Measurements from ENCODE around the gene MYZAP. TPM values are rescaled to one million over a fixed set of nuclear protein-coding genes. Genes with fewer than 3 reads are reported as not detected.

Gene MYZAP
- total and polyA plus RNA-seq, 5 donors from 2014 or later: 0.49 to 3.9 (median 1.6) TPM

DNA sequence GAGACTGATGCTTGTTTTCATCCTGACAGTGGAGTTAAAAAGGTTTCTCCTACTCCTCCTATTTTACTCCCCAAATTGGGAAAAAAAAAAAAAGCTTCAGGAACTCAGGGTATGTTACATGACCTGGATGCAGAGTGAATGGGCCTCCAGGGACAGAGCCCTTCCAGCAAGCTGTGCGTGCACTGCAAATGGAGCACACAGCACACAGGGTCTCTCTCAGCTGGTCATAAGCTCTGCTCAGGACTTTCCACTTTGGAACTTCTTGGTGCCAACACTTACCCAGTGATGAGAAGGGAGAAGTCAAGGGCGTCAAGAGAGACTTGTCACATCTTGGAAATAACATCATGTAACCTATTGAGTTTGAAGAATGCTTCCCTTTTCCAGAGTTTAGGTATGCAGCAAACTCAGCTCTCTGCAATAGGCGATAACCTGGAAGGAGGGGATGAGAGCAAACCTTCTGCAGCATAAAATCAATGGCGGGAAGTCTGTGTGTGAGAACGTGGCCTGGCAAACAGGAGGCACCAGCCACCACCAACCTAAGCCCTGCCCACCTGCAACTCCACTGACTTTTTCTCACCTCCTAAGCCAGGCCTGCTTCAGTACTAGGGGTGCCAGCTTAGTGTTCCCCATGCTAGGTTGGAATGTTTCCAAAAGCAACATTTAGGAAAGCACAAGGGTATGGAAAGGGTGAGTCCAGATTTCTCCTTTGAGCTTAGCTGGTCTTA lies 39.8 kb downstream of the MYZAP start:
- H3K4me1 Mint-ChIP-seq: no peaks in the 10 kb centered on the region
- no peaks in the 10 kb centered on the region for H3K27me3 ChIP-seq (ENCODE audit: control insufficient read depth, insufficient read depth, low read length)
- H3K36me3 Mint-ChIP-seq: peaks cover 7% of the 10 kb centered on the region
- H3K9me3 ChIP-seq (ENCODE audit: control insufficient read depth in 2 of 2, low read length in 2 of 2): no peaks in the 10 kb centered on the region
- H3K9me3 Mint-ChIP-seq: no peaks in the 10 kb centered on the region
- no peak overlapping the region for H3K4me3 ChIP-seq (ENCODE audit: low read depth, low read length)
- H3K27ac Mint-ChIP-seq: no peak overlapping the region
- H3K4me1 ChIP-seq (ENCODE audit: control insufficient read depth, insufficient read depth, low read length, poor library complexity, severe bottlenecking): no peaks in the 10 kb centered on the region
- peaks cover 6% of the 10 kb centered on the region for H3K27me3 Mint-ChIP-seq
- H3K4me3 Mint-ChIP-seq: no peak overlapping the region
- H3K36me3 ChIP-seq (ENCODE audit: control insufficient read depth, insufficient read depth, low read length): no peaks in the 10 kb centered on the region
- H3K27ac ChIP-seq (ENCODE audit: insufficient read depth, low read length, poor library complexity, severe bottlenecking): no peak overlapping the region
- ATAC-seq (ENCODE audit: low read depth in 2 of 2) (no peak), DNase-seq (no peak)

- peaks cover 9% of the 10 kb centered on the region for H3K27me3 Mint-ChIP-seq
- H3K27ac ChIP-seq (ENCODE audit: insufficient read depth, low read length, poor library complexity, severe bottlenecking): no peak overlapping the region
- no peaks in the 10 kb centered on the region for H3K4me1 Mint-ChIP-seq
- no peaks in the 10 kb centered on the region for H3K36me3 ChIP-seq (ENCODE audit: control insufficient read depth, insufficient read depth, low read length)
- ATAC-seq (ENCODE audit: low read depth in 2 of 2) (no peak), DNase-seq (no peak)
- no peaks in the 10 kb centered on the region for H3K4me1 ChIP-seq (ENCODE audit: control insufficient read depth, insufficient read depth, low read length, poor library complexity, severe bottlenecking)
- H3K36me3 Mint-ChIP-seq: peaks cover 11% of the 10 kb centered on the region
- no peak overlapping the region for H3K4me3 Mint-ChIP-seq
- H3K27ac Mint-ChIP-seq: no peak overlapping the region
- no peaks in the 10 kb centered on the region for H3K9me3 Mint-ChIP-seq
- H3K9me3 ChIP-seq (ENCODE audit: control insufficient read depth in 2 of 2, low read length in 2 of 2): no peaks in the 10 kb centered on the region
- H3K27me3 ChIP-seq (ENCODE audit: control insufficient read depth, insufficient read depth, low read length): no peaks in the 10 kb centered on the region
- no peak overlapping the region for H3K4me3 ChIP-seq (ENCODE audit: low read depth, low read length)
Measured at GRCh38 chr15:57634290-57634689, 42.6 kb downstream of the MYZAP start.

- no peak for DNase-seq
- Mint-ChIP-seq H3K4me1 (no peaks in the 10 kb centered on the region), H3K27ac (peak overlapping the region in 1 of 3 donors; percentile 61), H3K36me3 (peaks cover 15% of the 10 kb centered on the region), H3K4me3 (no peak overlapping the region), H3K27me3 (peaks cover 9% of the 10 kb centered on the region), H3K9me3 (no peaks in the 10 kb centered on the region)
- no peaks in the 10 kb centered on the region for H3K4me1 ChIP-seq (ENCODE audit: control insufficient read depth, insufficient read depth, low read length, poor library complexity, severe bottlenecking)
- no peaks in the 10 kb centered on the region for H3K9me3 ChIP-seq (ENCODE audit: control insufficient read depth in 2 of 2, low read length in 2 of 2)
- ATAC-seq (ENCODE audit: low read depth in 2 of 2): no peak
- no peaks in the 10 kb centered on the region for H3K27me3 ChIP-seq (ENCODE audit: control insufficient read depth, insufficient read depth, low read length)
- no peak overlapping the region for H3K4me3 ChIP-seq (ENCODE audit: low read depth, low read length)
- no peaks in the 10 kb centered on the region for H3K36me3 ChIP-seq (ENCODE audit: control insufficient read depth, insufficient read depth, low read length)
- no peak overlapping the region for H3K27ac ChIP-seq (ENCODE audit: insufficient read depth, low read length, poor library complexity, severe bottlenecking)
Measured at GRCh38 chr15:57635300-57635909, 43.7 kb downstream of the MYZAP start.

- H3K27ac Mint-ChIP-seq: no peak overlapping the region
- no peaks in the 10 kb centered on the region for H3K9me3 ChIP-seq (ENCODE audit: control insufficient read depth in 2 of 2, low read length in 2 of 2)
- no peaks in the 10 kb centered on the region for H3K4me1 ChIP-seq (ENCODE audit: control insufficient read depth, insufficient read depth, low read length, poor library complexity, severe bottlenecking)
- no peaks in the 10 kb centered on the region for H3K27me3 ChIP-seq (ENCODE audit: control insufficient read depth, insufficient read depth, low read length)
- H3K4me3 Mint-ChIP-seq: no peak overlapping the region
- no peaks in the 10 kb centered on the region for H3K9me3 Mint-ChIP-seq
- DNase-seq (no peak), ATAC-seq (ENCODE audit: low read depth in 2 of 2) (no peak)
- H3K4me3 ChIP-seq (ENCODE audit: low read depth, low read length): no peak overlapping the region
- no peak overlapping the region for H3K27ac ChIP-seq (ENCODE audit: insufficient read depth, low read length, poor library complexity, severe bottlenecking)
- H3K27me3 Mint-ChIP-seq: peaks cover 9% of the 10 kb centered on the region
- H3K36me3 Mint-ChIP-seq: peaks cover 19% of the 10 kb centered on the region
- peaks cover 0 to 5% (median 0%) of the 10 kb centered on the region in 4 donors for H3K4me1 Mint-ChIP-seq
- H3K36me3 ChIP-seq (ENCODE audit: control insufficient read depth, insufficient read depth, low read length): no peaks in the 10 kb centered on the region
Measured at GRCh38 chr15:57637846-57638245, 46.1 kb downstream of the MYZAP start.

GRCh38 chr15:57639306-57639705 lies 47.6 kb downstream of the MYZAP start:
- Histone ChIP-seq H3K9me3 (ENCODE audit: control insufficient read depth in 2 of 2, low read length in 2 of 2) (no peaks in the 10 kb centered on the region), H3K27me3 (ENCODE audit: control insufficient read depth, insufficient read depth, low read length) (no peaks in the 10 kb centered on the region), H3K36me3 (ENCODE audit: control insufficient read depth, insufficient read depth, low read length) (no peaks in the 10 kb centered on the region), H3K27ac (ENCODE audit: insufficient read depth, low read length, poor library complexity, severe bottlenecking) (no peak overlapping the region), H3K4me1 (ENCODE audit: control insufficient read depth, insufficient read depth, low read length, poor library complexity, severe bottlenecking) (no peaks in the 10 kb centered on the region), H3K4me3 (ENCODE audit: low read depth, low read length) (no peak overlapping the region)
- ATAC-seq (ENCODE audit: low read depth in 2 of 2) (no peak), DNase-seq (no peak)
- H3K4me1 Mint-ChIP-seq: peaks cover 0 to 5% (median 0%) of the 10 kb centered on the region in 4 donors
- H3K27ac Mint-ChIP-seq: no peak overlapping the region
- no peaks in the 10 kb centered on the region for H3K9me3 Mint-ChIP-seq
- H3K4me3 Mint-ChIP-seq: no peak overlapping the region
- peaks cover 9% of the 10 kb centered on the region for H3K27me3 Mint-ChIP-seq
- peaks cover 16% of the 10 kb centered on the region for H3K36me3 Mint-ChIP-seq

DNA sequence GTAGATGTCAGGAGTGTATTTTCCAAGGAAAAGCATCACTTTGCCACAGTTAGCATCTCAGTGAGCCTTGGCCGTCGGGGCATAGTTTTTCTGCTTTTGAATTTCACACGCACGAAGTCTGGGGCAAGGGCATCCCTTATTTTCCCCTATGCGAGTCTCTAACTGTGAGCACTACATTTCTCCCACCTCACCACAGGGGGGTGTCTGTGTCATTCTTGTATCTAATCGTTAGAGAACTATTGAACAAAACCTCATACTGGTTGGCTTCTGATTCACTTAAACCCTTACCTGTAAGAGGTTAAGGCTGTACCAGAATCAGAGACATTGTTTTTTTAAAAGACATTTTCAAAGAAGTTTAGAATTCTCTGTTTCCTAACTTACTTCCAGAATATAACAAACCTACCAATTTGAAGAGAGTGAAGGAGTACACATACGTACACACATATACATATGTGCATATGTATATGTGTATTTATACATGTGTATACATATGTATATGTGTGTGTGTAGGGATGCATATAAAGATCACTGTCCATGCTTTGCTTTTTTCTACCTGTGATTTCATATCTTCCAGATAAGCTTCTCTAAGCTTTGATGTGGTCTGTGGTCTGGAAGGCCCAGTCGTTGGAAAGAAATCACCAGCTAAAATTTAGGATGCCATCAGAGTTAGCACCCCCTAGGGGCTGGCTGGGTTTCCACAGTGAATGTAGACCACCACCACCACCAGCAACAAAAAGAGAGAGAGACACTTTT lies 49.4 kb downstream of the MYZAP start:
- no peaks in the 10 kb centered on the region for H3K4me1 ChIP-seq (ENCODE audit: control insufficient read depth, insufficient read depth, low read length, poor library complexity, severe bottlenecking)

GRCh38 chr15:57643826-57644225 lies 52.1 kb downstream of the MYZAP start:
- no peaks in the 10 kb centered on the region for H3K9me3 ChIP-seq (ENCODE audit: control insufficient read depth in 2 of 2, low read length in 2 of 2)
- peaks cover under 1% of the 10 kb centered on the region for H3K27me3 Mint-ChIP-seq
- H3K27ac Mint-ChIP-seq: no peak overlapping the region
- H3K4me1 Mint-ChIP-seq: peaks cover 0 to 5% (median 0%) of the 10 kb centered on the region in 4 donors
- H3K4me3 Mint-ChIP-seq: no peak overlapping the region
- no peaks in the 10 kb centered on the region for H3K27me3 ChIP-seq (ENCODE audit: control insufficient read depth, insufficient read depth, low read length)
- ATAC-seq (ENCODE audit: low read depth in 2 of 2): no peak
- H3K4me1 ChIP-seq (ENCODE audit: control insufficient read depth, insufficient read depth, low read length, poor library complexity, severe bottlenecking): no peaks in the 10 kb centered on the region
- H3K36me3 ChIP-seq (ENCODE audit: control insufficient read depth, insufficient read depth, low read length): no peaks in the 10 kb centered on the region
- H3K27ac ChIP-seq (ENCODE audit: insufficient read depth, low read length, poor library complexity, severe bottlenecking): no peak overlapping the region
- H3K9me3 Mint-ChIP-seq: no peaks in the 10 kb centered on the region
- peaks cover 10% of the 10 kb centered on the region for H3K36me3 Mint-ChIP-seq
- H3K4me3 ChIP-seq (ENCODE audit: low read depth, low read length): no peak overlapping the region
- no peak for DNase-seq

More for the DNA sequence above, 49.4 kb downstream of the MYZAP start:
- no peak for ATAC-seq (ENCODE audit: low read depth in 2 of 2)
- no peaks in the 10 kb centered on the region for H3K9me3 Mint-ChIP-seq
- no peak overlapping the region for H3K4me3 Mint-ChIP-seq
- H3K4me1 Mint-ChIP-seq: peaks cover 0 to 5% (median 0%) of the 10 kb centered on the region in 4 donors
- H3K9me3 ChIP-seq (ENCODE audit: control insufficient read depth in 2 of 2, low read length in 2 of 2): no peaks in the 10 kb centered on the region
- peak overlapping the region in 1 of 3 donors; percentile 31 for H3K27ac Mint-ChIP-seq
- H3K36me3 Mint-ChIP-seq: peaks cover 11% of the 10 kb centered on the region
- peak in 2 of 3 donors; percentile 15 to 41 for DNase-seq
- no peak overlapping the region for H3K4me3 ChIP-seq (ENCODE audit: low read depth, low read length)
- no peaks in the 10 kb centered on the region for H3K36me3 ChIP-seq (ENCODE audit: control insufficient read depth, insufficient read depth, low read length)
- H3K27me3 Mint-ChIP-seq: peaks cover 9% of the 10 kb centered on the region
- no peak overlapping the region for H3K27ac ChIP-seq (ENCODE audit: insufficient read depth, low read length, poor library complexity, severe bottlenecking)
- no peaks in the 10 kb centered on the region for H3K27me3 ChIP-seq (ENCODE audit: control insufficient read depth, insufficient read depth, low read length)
